Measurements from ENCODE around the gene KATNIP. TPM values are rescaled to one million over a fixed set of nuclear protein-coding genes. Genes with fewer than 3 reads are reported as not detected.

Gene KATNIP
- polyA plus RNA-seq, 1 donor, result 14.7 TPM

- no peaks in the 10 kb centered on the region for H3K9me3 ChIP-seq (ENCODE audit: control insufficient read depth, low read depth, low read length)
- no peaks in the 10 kb centered on the region for H3K4me1 ChIP-seq (ENCODE audit: control insufficient read depth, insufficient read depth, low read length)
- no CpG with 5 or more reads among the region's 4 CpGs for WGBS (ENCODE audit: insufficient coverage, low lambda C conversion rate)
- no peak overlapping the region for H3K27ac ChIP-seq (ENCODE audit: low read length)
- H3K4me3 ChIP-seq (ENCODE audit: low read length), result no peak overlapping the region
- no peaks in the 10 kb centered on the region for H3K27me3 ChIP-seq (ENCODE audit: control insufficient read depth, insufficient read depth, low read length)
- no peak for DNase-seq
- H3K36me3 ChIP-seq (ENCODE audit: control insufficient read depth, insufficient read depth, low read length), result peaks cover 83% of the 10 kb centered on the region
These were observed 15.7 kb upstream of the KATNIP start for GRCh38 chr16:27534256-27534655.

- Histone ChIP-seq H3K4me3 (ENCODE audit: low read length) (no peak overlapping the region), H3K36me3 (ENCODE audit: control insufficient read depth, insufficient read depth, low read length) (peaks cover 81% of the 10 kb centered on the region), H3K9me3 (ENCODE audit: control insufficient read depth, low read depth, low read length) (no peaks in the 10 kb centered on the region), H3K4me1 (ENCODE audit: control insufficient read depth, insufficient read depth, low read length) (no peaks in the 10 kb centered on the region), H3K27me3 (ENCODE audit: control insufficient read depth, insufficient read depth, low read length) (no peaks in the 10 kb centered on the region), H3K27ac (ENCODE audit: low read length) (no peak overlapping the region)
- no peak for DNase-seq
- no CpG with 5 or more reads among the region's 5 CpGs for WGBS (ENCODE audit: insufficient coverage, low lambda C conversion rate)
These were observed 11.4 kb upstream of the KATNIP start for GRCh38 chr16:27538528-27538927.

GRCh38 chr16:27539120-27539519, 10.8 kb upstream of the KATNIP start:
- DNase-seq, result no peak
- H3K27ac ChIP-seq (ENCODE audit: low read length), result no peak overlapping the region
- no peaks in the 10 kb centered on the region for H3K9me3 ChIP-seq (ENCODE audit: control insufficient read depth, low read depth, low read length)
- H3K36me3 ChIP-seq (ENCODE audit: control insufficient read depth, insufficient read depth, low read length), result peaks cover 81% of the 10 kb centered on the region
- no peak overlapping the region for H3K4me3 ChIP-seq (ENCODE audit: low read length)
- no peaks in the 10 kb centered on the region for H3K4me1 ChIP-seq (ENCODE audit: control insufficient read depth, insufficient read depth, low read length)
- WGBS (ENCODE audit: insufficient coverage, low lambda C conversion rate), result no CpG with 5 or more reads among the region's 2 CpGs
- H3K27me3 ChIP-seq (ENCODE audit: control insufficient read depth, insufficient read depth, low read length), result no peaks in the 10 kb centered on the region

GRCh38 chr16:27539636-27540035, 10.3 kb upstream of the KATNIP start:
- WGBS (ENCODE audit: insufficient coverage, low lambda C conversion rate), result no CpG with 5 or more reads among the region's 5 CpGs
- DNase-seq, result no peak
- Histone ChIP-seq H3K36me3 (ENCODE audit: control insufficient read depth, insufficient read depth, low read length) (peaks cover 81% of the 10 kb centered on the region), H3K27me3 (ENCODE audit: control insufficient read depth, insufficient read depth, low read length) (no peaks in the 10 kb centered on the region), H3K9me3 (ENCODE audit: control insufficient read depth, low read depth, low read length) (no peaks in the 10 kb centered on the region), H3K27ac (ENCODE audit: low read length) (no peak overlapping the region), H3K4me1 (ENCODE audit: control insufficient read depth, insufficient read depth, low read length) (no peaks in the 10 kb centered on the region), H3K4me3 (ENCODE audit: low read length) (no peak overlapping the region)

GRCh38 chr16:27543801-27544200, 6.1 kb upstream of the KATNIP start:
- Histone ChIP-seq H3K36me3 (ENCODE audit: control insufficient read depth, insufficient read depth, low read length) (peaks cover 71% of the 10 kb centered on the region), H3K27ac (ENCODE audit: low read length) (no peak overlapping the region), H3K9me3 (ENCODE audit: control insufficient read depth, low read depth, low read length) (no peaks in the 10 kb centered on the region), H3K4me3 (ENCODE audit: low read length) (no peak overlapping the region), H3K27me3 (ENCODE audit: control insufficient read depth, insufficient read depth, low read length) (no peaks in the 10 kb centered on the region), H3K4me1 (ENCODE audit: control insufficient read depth, insufficient read depth, low read length) (peaks cover 7% of the 10 kb centered on the region)
- no peak for DNase-seq
- WGBS (ENCODE audit: insufficient coverage, low lambda C conversion rate), result no CpG with 5 or more reads among the region's 3 CpGs

GRCh38 chr16:27544671-27545070, 5.3 kb upstream of the KATNIP start:
- H3K4me1 ChIP-seq (ENCODE audit: control insufficient read depth, insufficient read depth, low read length), result peaks cover 8% of the 10 kb centered on the region
- peaks cover 62% of the 10 kb centered on the region for H3K36me3 ChIP-seq (ENCODE audit: control insufficient read depth, insufficient read depth, low read length)
- H3K4me3 ChIP-seq (ENCODE audit: low read length), result no peak overlapping the region
- H3K27ac ChIP-seq (ENCODE audit: low read length), result no peak overlapping the region
- no peaks in the 10 kb centered on the region for H3K27me3 ChIP-seq (ENCODE audit: control insufficient read depth, insufficient read depth, low read length)
- H3K9me3 ChIP-seq (ENCODE audit: control insufficient read depth, low read depth, low read length), result no peaks in the 10 kb centered on the region
- WGBS (ENCODE audit: insufficient coverage, low lambda C conversion rate), result no CpG with 5 or more reads among the region's 4 CpGs
- no peak for DNase-seq

- DNase-seq, result peak in 1 of 2 donors; percentile 9
- H3K27me3 ChIP-seq (ENCODE audit: control insufficient read depth, insufficient read depth, low read length), result no peaks in the 10 kb centered on the region
- no peak overlapping the region for H3K4me3 ChIP-seq (ENCODE audit: low read length)
- WGBS (ENCODE audit: insufficient coverage, low lambda C conversion rate), result no CpG with 5 or more reads among the region's 4 CpGs
- peaks cover 39% of the 10 kb centered on the region for H3K36me3 ChIP-seq (ENCODE audit: control insufficient read depth, insufficient read depth, low read length)
- H3K4me1 ChIP-seq (ENCODE audit: control insufficient read depth, insufficient read depth, low read length), result peaks cover 12% of the 10 kb centered on the region
- no peak overlapping the region for H3K27ac ChIP-seq (ENCODE audit: low read length)
- H3K9me3 ChIP-seq (ENCODE audit: control insufficient read depth, low read depth, low read length), result no peaks in the 10 kb centered on the region
These were observed 2.8 kb upstream of the KATNIP start for GRCh38 chr16:27547134-27547533.

GRCh38 chr16:27547851-27548250, 2.1 kb upstream of the KATNIP start:
- Histone ChIP-seq H3K36me3 (ENCODE audit: control insufficient read depth, insufficient read depth, low read length) (peaks cover 32% of the 10 kb centered on the region), H3K27me3 (ENCODE audit: control insufficient read depth, insufficient read depth, low read length) (no peaks in the 10 kb centered on the region), H3K4me3 (ENCODE audit: low read length) (no peak overlapping the region), H3K9me3 (ENCODE audit: control insufficient read depth, low read depth, low read length) (no peaks in the 10 kb centered on the region), H3K27ac (ENCODE audit: low read length) (no peak overlapping the region), H3K4me1 (ENCODE audit: control insufficient read depth, insufficient read depth, low read length) (peaks cover 12% of the 10 kb centered on the region)
- DNase-seq, result no peak
- 86% methylated on average over 1 of the region's 2 CpGs for WGBS (ENCODE audit: insufficient coverage, low lambda C conversion rate)

GRCh38 chr16:27549464-27549745, 539 bp upstream of the KATNIP start:
- DNase-seq, result no peak
- Histone ChIP-seq H3K4me1 (ENCODE audit: control insufficient read depth, insufficient read depth, low read length) (peaks cover 12% of the 10 kb centered on the region), H3K9me3 (ENCODE audit: control insufficient read depth, low read depth, low read length) (no peaks in the 10 kb centered on the region), H3K27me3 (ENCODE audit: control insufficient read depth, insufficient read depth, low read length) (no peaks in the 10 kb centered on the region), H3K4me3 (ENCODE audit: low read length) (peak overlapping the region; percentile 56), H3K36me3 (ENCODE audit: control insufficient read depth, insufficient read depth, low read length) (peaks cover 17% of the 10 kb centered on the region), H3K27ac (ENCODE audit: low read length) (no peak overlapping the region)
- no CpG with 5 or more reads among the region's 21 CpGs for WGBS (ENCODE audit: insufficient coverage, low lambda C conversion rate)

- WGBS (ENCODE audit: insufficient coverage, low lambda C conversion rate), result no CpG with 5 or more reads among the region's 4 CpGs
- DNase-seq, result no peak
- no peak overlapping the region for H3K27ac ChIP-seq (ENCODE audit: low read length)
These were observed 607 bp downstream of the KATNIP start for GRCh38 chr16:27550582-27550920.

GRCh38 chr16:27551036-27551435, 1.1 kb downstream of the KATNIP start:
- no peak for DNase-seq
- Histone ChIP-seq H3K9me3 (ENCODE audit: control insufficient read depth, low read depth, low read length) (no peaks in the 10 kb centered on the region), H3K27ac (ENCODE audit: low read length) (no peak overlapping the region), H3K36me3 (ENCODE audit: control insufficient read depth, insufficient read depth, low read length) (peaks cover under 1% of the 10 kb centered on the region), H3K27me3 (ENCODE audit: control insufficient read depth, insufficient read depth, low read length) (no peaks in the 10 kb centered on the region), H3K4me3 (ENCODE audit: low read length) (no peak overlapping the region), H3K4me1 (ENCODE audit: control insufficient read depth, insufficient read depth, low read length) (peaks cover 12% of the 10 kb centered on the region)
- no CpG with 5 or more reads among the region's 1 CpG for WGBS (ENCODE audit: insufficient coverage, low lambda C conversion rate)

More at GRCh38 chr16:27550582-27550920, 607 bp downstream of the KATNIP start:
- Histone ChIP-seq H3K4me3 (ENCODE audit: low read length) (peak overlapping the region; percentile 92), H3K27me3 (ENCODE audit: control insufficient read depth, insufficient read depth, low read length) (no peaks in the 10 kb centered on the region), H3K9me3 (ENCODE audit: control insufficient read depth, low read depth, low read length) (no peaks in the 10 kb centered on the region), H3K36me3 (ENCODE audit: control insufficient read depth, insufficient read depth, low read length) (peaks cover 5% of the 10 kb centered on the region), H3K4me1 (ENCODE audit: control insufficient read depth, insufficient read depth, low read length) (peaks cover 12% of the 10 kb centered on the region)
